ENCODE data around the gene EXOC2.

The EXOC2 gene

DNA sequence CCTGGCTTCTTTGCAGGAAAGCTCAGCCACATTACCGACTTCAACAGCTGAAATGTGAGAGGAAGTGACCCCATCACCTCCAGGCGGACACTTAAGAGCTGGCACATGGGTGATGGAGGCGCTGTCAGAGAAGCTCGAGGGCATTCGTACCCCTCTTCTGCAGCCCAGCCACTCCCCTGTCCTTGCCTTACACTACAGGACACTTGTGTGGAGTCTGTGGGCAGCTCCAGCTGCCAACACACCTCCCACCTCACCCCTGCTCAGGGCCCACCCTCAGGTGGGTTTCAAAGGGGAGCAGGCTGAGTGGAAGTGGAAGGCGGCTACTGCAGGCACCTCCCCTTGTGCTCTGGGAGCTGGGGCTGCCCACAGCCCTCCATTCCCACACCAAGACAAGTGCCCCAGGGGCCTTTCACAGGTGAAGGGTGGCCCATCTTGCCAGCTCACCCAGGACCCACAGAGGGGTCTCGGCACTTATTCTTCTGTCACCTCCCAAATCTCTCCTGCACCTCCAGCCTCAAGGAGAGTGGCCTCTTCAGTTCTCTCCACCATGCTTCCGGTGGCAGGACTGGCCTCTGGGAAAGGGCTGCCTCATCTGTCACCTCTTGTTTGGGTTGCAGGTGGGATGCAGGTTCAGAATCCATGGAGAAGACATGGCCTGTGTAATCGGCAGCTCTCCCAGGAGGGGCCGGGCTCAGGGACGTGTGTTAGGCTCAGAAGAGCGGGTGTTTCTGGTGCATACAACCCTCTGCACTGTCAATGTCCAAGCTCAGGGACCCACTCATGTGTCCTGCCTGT lies 251.6 kb downstream of the EXOC2 start:
- DNase-seq, result peak in 1 of 2 experiments; percentile 17

DNA sequence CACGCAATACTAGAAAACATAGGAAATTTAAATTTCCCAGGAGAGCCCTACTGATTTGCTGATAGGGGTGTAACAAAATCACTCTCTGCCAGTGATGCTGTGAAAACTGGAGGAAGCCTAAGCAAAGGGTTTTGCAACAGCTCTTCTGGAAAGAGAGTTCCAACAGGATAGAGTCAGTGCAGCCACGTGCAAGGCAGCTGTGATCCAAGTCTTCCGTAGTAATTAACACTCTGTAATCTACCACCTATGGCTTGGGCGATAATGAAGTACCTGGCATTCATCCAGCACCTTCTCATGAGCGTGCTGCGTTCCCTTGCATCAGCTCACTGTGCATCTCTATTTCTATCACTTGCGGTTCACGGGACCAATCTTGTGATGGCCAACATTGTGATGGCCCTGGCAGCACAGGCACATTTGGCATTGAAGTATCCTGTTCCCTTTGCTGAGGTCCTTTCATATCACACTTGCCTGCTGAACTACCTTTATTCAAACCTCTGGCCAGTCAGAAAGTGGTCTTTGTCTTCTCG lies 253.2 kb downstream of the EXOC2 start:
- peak in 1 of 2 experiments; percentile 17 for DNase-seq

DNA sequence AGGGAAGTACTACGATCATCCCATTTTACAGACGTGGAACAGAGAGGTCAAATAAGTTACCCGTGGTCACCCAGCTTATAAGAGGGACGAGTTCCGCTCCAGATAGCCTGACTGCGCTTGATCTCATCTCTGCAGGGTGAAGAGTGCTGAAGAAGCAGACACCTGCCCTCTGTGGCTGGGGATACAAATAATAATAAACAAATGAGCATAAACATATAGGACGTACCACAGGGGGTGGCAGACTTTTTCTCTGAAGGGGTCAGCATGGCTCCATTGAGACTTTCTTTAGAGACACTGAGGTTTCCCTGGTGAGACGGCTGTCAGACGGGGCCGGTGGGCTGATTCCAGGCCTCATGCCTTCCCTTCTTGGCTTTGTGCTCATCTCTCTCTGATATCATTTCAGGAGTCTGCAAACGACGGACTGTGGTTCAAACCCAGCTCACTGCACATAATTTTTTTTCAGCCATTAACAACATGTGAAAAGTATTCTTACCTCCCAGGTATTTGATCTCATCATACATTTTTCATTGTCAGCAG lies 254.2 kb downstream of the EXOC2 start:
- DNase-seq, result peak in 1 of 2 experiments; percentile 9

DNA sequence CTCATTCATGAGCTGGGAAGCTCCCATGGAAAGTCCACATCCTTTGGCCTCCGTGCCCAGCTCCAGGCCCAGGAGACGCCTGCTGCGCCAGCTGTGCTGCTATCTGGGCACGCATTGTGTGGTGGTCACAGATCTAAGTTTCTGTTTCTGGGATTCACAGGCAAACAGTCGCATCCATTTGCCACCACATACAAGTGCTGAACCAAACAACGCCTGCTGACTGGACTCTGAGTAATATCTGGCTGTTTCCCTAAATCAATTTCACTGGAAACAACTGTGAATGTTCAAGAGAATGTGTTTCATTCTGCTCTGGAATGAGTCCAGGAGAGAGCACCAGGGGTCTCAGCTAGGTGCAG lies 255.9 kb downstream of the EXOC2 start:
- peak in 1 of 2 experiments; percentile 12 for DNase-seq

DNA sequence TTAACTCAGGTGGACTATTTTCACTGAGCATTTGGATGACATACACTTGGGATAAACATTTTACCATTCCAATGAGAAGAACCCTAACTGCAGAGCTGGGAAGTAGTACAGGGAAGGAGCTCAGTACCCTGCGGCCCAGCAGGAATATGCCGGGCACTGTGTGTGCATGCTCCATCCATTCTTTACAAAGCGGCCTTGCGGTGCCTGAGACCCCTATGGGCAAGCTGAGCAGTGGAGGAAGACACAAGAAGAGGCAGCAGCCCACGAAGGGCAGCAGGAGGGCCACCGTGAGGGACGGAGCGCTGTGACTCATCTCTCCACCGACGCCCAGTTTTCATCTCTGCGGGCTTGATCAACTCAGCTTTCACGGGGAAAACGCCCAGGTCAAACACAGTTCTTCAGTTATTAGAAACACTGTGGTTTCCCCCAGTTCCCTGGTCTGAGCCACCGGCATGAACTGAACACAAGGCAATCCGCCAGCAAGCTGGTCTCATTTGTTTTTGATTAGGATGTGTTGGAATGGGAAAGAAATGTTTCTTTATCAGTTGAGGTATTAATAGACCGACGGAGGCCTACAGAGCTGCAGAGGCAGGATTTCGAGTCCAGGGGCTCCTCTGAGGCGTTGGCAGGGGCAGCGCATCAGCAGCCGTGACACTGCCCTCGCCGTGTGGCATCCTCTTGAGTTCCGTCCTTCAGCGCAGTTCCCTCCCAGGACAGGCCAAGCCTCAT lies 256.5 kb downstream of the EXOC2 start:
- DNase-seq, result peak in 1 of 2 experiments; percentile 18

DNA sequence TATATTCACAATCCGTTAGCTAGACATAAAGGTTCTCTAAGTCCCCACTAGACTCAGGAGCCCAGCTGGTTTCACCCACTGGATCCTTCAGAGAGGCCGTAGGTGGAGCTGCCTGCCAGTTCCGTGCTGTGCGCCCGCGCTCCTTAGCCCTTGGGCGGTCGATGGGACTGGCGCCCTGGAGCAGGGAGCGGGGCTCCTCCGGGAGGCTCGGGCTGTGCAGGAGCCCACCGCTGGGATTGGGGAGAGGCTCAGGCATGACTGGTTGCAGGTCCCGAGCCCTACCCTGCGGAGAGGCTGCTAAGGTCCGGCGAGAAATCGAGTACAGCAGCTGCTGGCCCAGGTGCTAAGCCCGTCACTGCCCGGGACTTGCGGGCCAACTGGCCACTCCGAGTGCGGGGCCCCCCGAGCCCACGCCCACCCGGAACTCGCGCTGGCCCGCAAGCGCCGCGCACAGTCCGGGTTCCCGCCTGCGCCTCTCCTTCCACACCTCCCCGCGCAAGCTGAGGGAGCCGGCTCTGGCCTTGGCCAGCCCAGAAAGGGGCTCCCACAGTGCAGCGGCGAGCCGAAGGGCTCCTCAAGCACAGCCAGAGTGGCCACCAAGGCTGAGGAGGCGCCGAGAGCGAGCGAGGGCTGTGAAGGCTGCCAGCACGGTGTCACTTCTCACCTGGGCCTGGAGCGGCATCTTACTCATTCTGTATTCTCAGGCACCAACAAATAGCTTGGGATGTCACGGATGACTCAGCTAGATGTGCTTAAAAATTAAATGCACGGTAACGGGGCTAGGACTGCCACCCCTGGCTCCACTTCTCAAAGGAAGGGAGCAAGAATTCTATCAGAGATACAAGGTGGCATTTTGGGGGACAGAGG lies 257.3 kb downstream of the EXOC2 start:
- DNase-seq, result peak in 1 of 2 experiments; percentile 22
